Measurements from ENCODE around the gene P2RX2.

P2RX2 gene

GRCh38 chr12:132660052-132660451 is 41.5 kb downstream of the P2RX2 start:
- Histone ChIP-seq H3K27ac (ENCODE audit: insufficient read depth, low read depth, low read length, poor library complexity, severe bottlenecking) (no peak overlapping the region), H3K36me3 (ENCODE audit: control insufficient read depth, insufficient read depth, low read length) (peaks cover 86% of the 10 kb centered on the region), H3K9me3 (ENCODE audit: control insufficient read depth, low read length) (no peaks in the 10 kb centered on the region), H3K4me3 (ENCODE audit: insufficient read depth, low read depth, low read length) (no peak overlapping the region), H3K4me1 (ENCODE audit: control insufficient read depth, insufficient read depth, low read length) (no peaks in the 10 kb centered on the region), H3K27me3 (ENCODE audit: control insufficient read depth, insufficient read depth, low read length, poor library complexity, severe bottlenecking) (no peaks in the 10 kb centered on the region)
- 94 to 97% methylated on average over 5 of the region's 5 CpGs for WGBS, 2 experiments

DNA sequence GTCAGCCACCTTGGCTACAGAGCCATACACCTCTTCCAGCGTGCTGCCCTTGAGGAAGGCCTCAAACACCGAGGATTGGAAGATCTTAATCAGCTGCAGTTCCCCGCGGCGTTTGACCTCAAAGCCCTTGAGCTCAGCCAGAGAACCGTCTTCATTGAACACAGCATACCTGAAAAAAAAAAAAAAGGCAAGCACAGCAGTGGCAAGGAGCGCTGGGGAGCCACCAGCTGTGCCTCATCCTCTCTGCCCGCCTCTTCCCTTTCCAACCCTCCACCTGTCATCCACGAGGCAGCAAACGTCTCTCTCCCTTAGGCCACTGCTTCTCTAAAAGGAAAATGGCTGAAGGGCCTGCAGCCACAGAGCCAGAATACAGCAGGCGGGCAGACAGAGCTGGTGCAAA is 42.4 kb downstream of the P2RX2 start:
- WGBS, 2 experiments, result 95% methylated on average over 11 of the region's 11 CpGs
- H3K9me3 ChIP-seq (ENCODE audit: control insufficient read depth, low read length), result no peaks in the 10 kb centered on the region
- peaks cover 84% of the 10 kb centered on the region for H3K36me3 ChIP-seq (ENCODE audit: control insufficient read depth, insufficient read depth, low read length)
- H3K27me3 ChIP-seq (ENCODE audit: control insufficient read depth, insufficient read depth, low read length, poor library complexity, severe bottlenecking), result no peaks in the 10 kb centered on the region
- H3K4me1 ChIP-seq (ENCODE audit: control insufficient read depth, insufficient read depth, low read length), result no peaks in the 10 kb centered on the region
- no peak overlapping the region for H3K4me3 ChIP-seq (ENCODE audit: insufficient read depth, low read depth, low read length)
- H3K27ac ChIP-seq (ENCODE audit: insufficient read depth, low read depth, low read length, poor library complexity, severe bottlenecking), result no peak overlapping the region

GRCh38 chr12:132661972-132662371 is 43.4 kb downstream of the P2RX2 start:
- Histone ChIP-seq H3K9me3 (ENCODE audit: control insufficient read depth, low read length) (no peaks in the 10 kb centered on the region), H3K27ac (ENCODE audit: insufficient read depth, low read depth, low read length, poor library complexity, severe bottlenecking) (no peak overlapping the region), H3K27me3 (ENCODE audit: control insufficient read depth, insufficient read depth, low read length, poor library complexity, severe bottlenecking) (no peaks in the 10 kb centered on the region), H3K4me3 (ENCODE audit: insufficient read depth, low read depth, low read length) (no peak overlapping the region), H3K4me1 (ENCODE audit: control insufficient read depth, insufficient read depth, low read length) (no peaks in the 10 kb centered on the region), H3K36me3 (ENCODE audit: control insufficient read depth, insufficient read depth, low read length) (peaks cover 82% of the 10 kb centered on the region)
- WGBS, 2 experiments, result 87 to 89% methylated on average over 5 of the region's 5 CpGs

- 95 to 96% methylated on average over 29 of the region's 29 CpGs for WGBS, 2 experiments
- no peak overlapping the region for H3K4me3 ChIP-seq (ENCODE audit: insufficient read depth, low read depth, low read length)
- no peak overlapping the region for H3K27ac ChIP-seq (ENCODE audit: insufficient read depth, low read depth, low read length, poor library complexity, severe bottlenecking)
- no peaks in the 10 kb centered on the region for H3K27me3 ChIP-seq (ENCODE audit: control insufficient read depth, insufficient read depth, low read length, poor library complexity, severe bottlenecking)
- H3K36me3 ChIP-seq (ENCODE audit: control insufficient read depth, insufficient read depth, low read length), result peaks cover 82% of the 10 kb centered on the region
- no peaks in the 10 kb centered on the region for H3K9me3 ChIP-seq (ENCODE audit: control insufficient read depth, low read length)
- no peaks in the 10 kb centered on the region for H3K4me1 ChIP-seq (ENCODE audit: control insufficient read depth, insufficient read depth, low read length)
These were observed 44.6 kb downstream of the P2RX2 start for GRCh38 chr12:132662901-132663755.

DNA sequence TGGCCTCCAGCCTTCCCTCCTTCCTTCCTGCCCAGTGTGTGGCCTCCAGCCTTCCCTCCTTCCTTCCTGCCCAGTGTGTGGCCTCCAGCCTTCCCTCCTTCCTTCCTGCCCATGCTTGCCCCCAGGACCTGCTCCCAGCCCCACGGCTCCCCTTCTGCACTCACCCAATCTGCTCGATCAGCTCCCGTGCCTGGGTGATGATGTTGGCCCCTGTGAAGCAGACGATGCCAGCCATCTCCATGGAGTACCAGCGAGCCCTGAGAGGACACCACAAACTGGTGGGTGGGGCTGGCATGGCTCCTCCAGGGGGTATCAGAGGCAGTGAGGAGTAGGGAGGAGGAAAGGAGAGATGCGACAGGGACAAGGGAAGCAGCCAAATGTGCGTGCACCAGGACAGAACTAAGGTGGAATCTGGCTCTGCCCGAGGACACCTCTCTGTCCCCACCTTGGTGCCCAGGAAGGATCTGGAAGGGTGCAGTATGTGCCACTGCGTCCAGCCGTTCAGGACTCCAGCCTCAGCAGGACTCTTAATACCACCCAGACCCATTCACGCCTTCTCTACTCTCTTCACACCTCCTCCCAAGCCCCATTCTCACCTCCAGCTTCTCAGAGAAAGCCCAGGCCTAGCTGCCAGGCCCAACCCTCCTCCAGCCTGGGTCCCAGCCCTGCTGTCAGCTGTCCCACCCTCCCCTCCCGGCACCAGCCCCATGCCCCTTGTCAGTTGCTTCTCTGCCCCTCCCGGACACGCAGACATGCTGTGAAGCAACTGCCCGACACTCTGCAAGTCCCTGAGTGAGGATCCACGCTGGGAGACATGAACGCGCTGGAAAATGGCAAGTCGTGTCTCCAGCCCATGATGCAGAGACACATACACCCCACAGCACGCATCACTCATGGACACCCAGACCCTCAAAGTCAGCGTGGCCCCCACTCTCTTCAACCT is 45.9 kb downstream of the P2RX2 start:
- no peaks in the 10 kb centered on the region for H3K4me1 ChIP-seq (ENCODE audit: control insufficient read depth, insufficient read depth, low read length)
- no peaks in the 10 kb centered on the region for H3K27me3 ChIP-seq (ENCODE audit: control insufficient read depth, insufficient read depth, low read length, poor library complexity, severe bottlenecking)
- H3K9me3 ChIP-seq (ENCODE audit: control insufficient read depth, low read length), result no peaks in the 10 kb centered on the region
- no peak overlapping the region for H3K27ac ChIP-seq (ENCODE audit: insufficient read depth, low read depth, low read length, poor library complexity, severe bottlenecking)
- H3K36me3 ChIP-seq (ENCODE audit: control insufficient read depth, insufficient read depth, low read length), result peaks cover 82% of the 10 kb centered on the region
- H3K4me3 ChIP-seq (ENCODE audit: insufficient read depth, low read depth, low read length), result no peak overlapping the region
- 95% methylated on average over 21 of the region's 21 CpGs for WGBS, 2 experiments

GRCh38 chr12:132665149-132665491 is 46.5 kb downstream of the P2RX2 start:
- Histone ChIP-seq H3K4me3 (ENCODE audit: insufficient read depth, low read depth, low read length) (no peak overlapping the region), H3K4me1 (ENCODE audit: control insufficient read depth, insufficient read depth, low read length) (no peaks in the 10 kb centered on the region), H3K36me3 (ENCODE audit: control insufficient read depth, insufficient read depth, low read length) (peaks cover 79% of the 10 kb centered on the region), H3K9me3 (ENCODE audit: control insufficient read depth, low read length) (no peaks in the 10 kb centered on the region), H3K27ac (ENCODE audit: insufficient read depth, low read depth, low read length, poor library complexity, severe bottlenecking) (no peak overlapping the region), H3K27me3 (ENCODE audit: control insufficient read depth, insufficient read depth, low read length, poor library complexity, severe bottlenecking) (no peaks in the 10 kb centered on the region)
- WGBS, 2 experiments, result 96% methylated on average over 13 of the region's 13 CpGs

DNA sequence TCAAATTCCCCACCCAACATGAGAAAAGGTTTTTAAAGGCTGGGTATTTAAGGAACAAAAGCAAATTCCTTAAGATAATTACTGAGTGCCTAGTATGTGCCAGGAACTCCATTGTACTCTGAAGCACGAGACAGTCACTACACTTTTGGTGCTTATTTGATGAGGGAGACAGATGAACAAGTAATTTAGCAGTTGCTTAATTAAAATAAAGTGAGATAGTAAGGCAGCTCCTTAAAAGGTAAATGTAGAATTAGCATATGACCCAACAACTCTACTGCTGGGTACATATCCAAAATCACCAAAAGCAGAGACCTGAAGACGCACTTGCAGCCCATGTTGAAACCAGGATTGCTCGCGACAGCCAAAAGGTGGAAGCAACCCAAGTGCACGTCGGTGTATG is 47.2 kb downstream of the P2RX2 start:
- H3K4me1 ChIP-seq (ENCODE audit: control insufficient read depth, insufficient read depth, low read length), result no peaks in the 10 kb centered on the region
- H3K9me3 ChIP-seq (ENCODE audit: control insufficient read depth, low read length), result no peaks in the 10 kb centered on the region
- 89 to 94% methylated on average over 6 of the region's 6 CpGs for WGBS, 2 experiments
- no peak overlapping the region for H3K27ac ChIP-seq (ENCODE audit: insufficient read depth, low read depth, low read length, poor library complexity, severe bottlenecking)
- no peak overlapping the region for H3K4me3 ChIP-seq (ENCODE audit: insufficient read depth, low read depth, low read length)
- H3K27me3 ChIP-seq (ENCODE audit: control insufficient read depth, insufficient read depth, low read length, poor library complexity, severe bottlenecking), result no peaks in the 10 kb centered on the region
- peaks cover 72% of the 10 kb centered on the region for H3K36me3 ChIP-seq (ENCODE audit: control insufficient read depth, insufficient read depth, low read length)

- WGBS, 2 experiments, result 94 to 96% methylated on average over 30 of the region's 30 CpGs
- H3K4me3 ChIP-seq (ENCODE audit: insufficient read depth, low read depth, low read length), result no peak overlapping the region
- H3K4me1 ChIP-seq (ENCODE audit: control insufficient read depth, insufficient read depth, low read length), result no peaks in the 10 kb centered on the region
- no peaks in the 10 kb centered on the region for H3K9me3 ChIP-seq (ENCODE audit: control insufficient read depth, low read length)
- peaks cover 63% of the 10 kb centered on the region for H3K36me3 ChIP-seq (ENCODE audit: control insufficient read depth, insufficient read depth, low read length)
- H3K27ac ChIP-seq (ENCODE audit: insufficient read depth, low read depth, low read length, poor library complexity, severe bottlenecking), result no peak overlapping the region
- no peaks in the 10 kb centered on the region for H3K27me3 ChIP-seq (ENCODE audit: control insufficient read depth, insufficient read depth, low read length, poor library complexity, severe bottlenecking)
These were observed 49.9 kb downstream of the P2RX2 start for GRCh38 chr12:132668191-132669088.

GRCh38 chr12:132669166-132669879 is 50.7 kb downstream of the P2RX2 start:
- Histone ChIP-seq H3K36me3 (ENCODE audit: control insufficient read depth, insufficient read depth, low read length) (peaks cover 62% of the 10 kb centered on the region), H3K4me1 (ENCODE audit: control insufficient read depth, insufficient read depth, low read length) (no peaks in the 10 kb centered on the region), H3K4me3 (ENCODE audit: insufficient read depth, low read depth, low read length) (no peak overlapping the region), H3K9me3 (ENCODE audit: control insufficient read depth, low read length) (no peaks in the 10 kb centered on the region), H3K27ac (ENCODE audit: insufficient read depth, low read depth, low read length, poor library complexity, severe bottlenecking) (no peak overlapping the region), H3K27me3 (ENCODE audit: control insufficient read depth, insufficient read depth, low read length, poor library complexity, severe bottlenecking) (no peaks in the 10 kb centered on the region)
- WGBS, 2 experiments, result 94 to 95% methylated on average over 17 of the region's 17 CpGs
